ENCODE data around the gene EPHB3. TPM values are rescaled to one million over a fixed set of nuclear protein-coding genes. Genes with fewer than 3 reads are reported as not detected.

The EPHB3 gene
- total and polyA plus RNA-seq, 2 of the 4 experiments (the other 2 are of a cell fraction): 0.72 to 2.9 TPM

GRCh38 chr3:184572633-184573270 lies 11.2 kb downstream of the EPHB3 start:
- peaks cover 21% of the 10 kb centered on the region for H3K4me1 ChIP-seq (ENCODE audit: control insufficient read depth, insufficient read depth, low read length)
- in situ Hi-C loops (cut with MboI; ENCODE audit: low sequenced_read_pairs) (no loop called here), intact Hi-C loops (cut with micrococcal nuclease) (no loop called here), dilution Hi-C loops (cut with HindIII; ENCODE audit: low sequenced_read_pairs, unreplicated experiment) (no loop called here)
- no peak overlapping the region for H2AK5ac ChIP-seq (ENCODE audit: low read depth, low read length)
- H4K20me1 ChIP-seq (ENCODE audit: insufficient read depth, low read length): no peaks in the 10 kb centered on the region
- no peak overlapping the region for H2BK15ac ChIP-seq (ENCODE audit: low read depth, low read length)
- H3K18ac ChIP-seq (ENCODE audit: low read depth, low read length): no peak overlapping the region
- no peak overlapping the region for H3K23ac ChIP-seq (ENCODE audit: low read depth, low read length)
- WGBS, 2 experiments (ENCODE audit: extremely low coverage in 2 of 2, insufficient read length in 1 of 2): 92% methylated on average over 17 of the region's 33 CpGs; no CpG with 5 or more reads in 1 of the 2 experiments
- H3K56ac ChIP-seq (ENCODE audit: extremely low read depth, insufficient read depth, low read length): no peak overlapping the region
- no peak overlapping the region for H3K4ac ChIP-seq (ENCODE audit: low read depth, low read length)
- H4K5ac ChIP-seq (ENCODE audit: low read depth, low read length): no peak overlapping the region
- H3K4me3 ChIP-seq (ENCODE audit: insufficient read depth, low read depth, low read length): no peak overlapping the region
- no peak overlapping the region for H4K91ac ChIP-seq (ENCODE audit: insufficient read depth, low read depth, low read length)
- no peaks in the 10 kb centered on the region for H3K27me3 ChIP-seq (ENCODE audit: control insufficient read depth, insufficient read depth, low read length)
- peaks cover under 1 to 18% of the 10 kb centered on the region in 2 experiments; a peak in 2 of 4 replicates for H3K79me1 ChIP-seq (ENCODE audit: low read depth in 1 of 2, low read length in 2 of 2)
- H2BK120ac ChIP-seq (ENCODE audit: low read depth, low read length): no peak overlapping the region
- H4K8ac ChIP-seq (ENCODE audit: low read depth in 2 of 2, low read length in 2 of 2): no peak overlapping the region
- no peak overlapping the region for H3K27ac ChIP-seq (ENCODE audit: insufficient read depth, low read length)
- no peaks in the 10 kb centered on the region for H3K9me3 ChIP-seq (ENCODE audit: control insufficient read depth, insufficient read depth, low read length)
- H2BK5ac ChIP-seq (ENCODE audit: low read depth, low read length, poor library complexity, severe bottlenecking): no peak overlapping the region
- H3K9ac ChIP-seq (ENCODE audit: low read depth, low read length): no peak overlapping the region
- no peak overlapping the region for H2BK20ac ChIP-seq (ENCODE audit: low read depth, low read length)
- no peak overlapping the region for H2AK9ac ChIP-seq (replicated peaks; ENCODE audit: low read depth, low read length, poor library complexity)
- no peak overlapping the region for H3K14ac ChIP-seq (replicated peaks; ENCODE audit: low read depth, low read length)
- no TSS peak for BruUV-seq (replicated peaks)
- no peak for DNase-seq
- ChIA-PET CTCF (interaction anchor here (1.3 kb wide), 1 partner anchor 154 kb away, joined by 8 read pairs; no protein-coding TSS in a partner anchor), POLR2A (ENCODE audit: unreplicated experiment) (no interaction called here)
- peaks cover 43% of the 10 kb centered on the region; the same call in 1 of the 2 replicates for H3K36me3 ChIP-seq (ENCODE audit: control insufficient read depth, insufficient read depth, low read length)
- no peak for TF ChIP-seq SMC3 (IDR thresholded peaks at IDR 0.05; ENCODE audit: low read depth, low read length)
- TF ChIP-seq, protein P1, sequence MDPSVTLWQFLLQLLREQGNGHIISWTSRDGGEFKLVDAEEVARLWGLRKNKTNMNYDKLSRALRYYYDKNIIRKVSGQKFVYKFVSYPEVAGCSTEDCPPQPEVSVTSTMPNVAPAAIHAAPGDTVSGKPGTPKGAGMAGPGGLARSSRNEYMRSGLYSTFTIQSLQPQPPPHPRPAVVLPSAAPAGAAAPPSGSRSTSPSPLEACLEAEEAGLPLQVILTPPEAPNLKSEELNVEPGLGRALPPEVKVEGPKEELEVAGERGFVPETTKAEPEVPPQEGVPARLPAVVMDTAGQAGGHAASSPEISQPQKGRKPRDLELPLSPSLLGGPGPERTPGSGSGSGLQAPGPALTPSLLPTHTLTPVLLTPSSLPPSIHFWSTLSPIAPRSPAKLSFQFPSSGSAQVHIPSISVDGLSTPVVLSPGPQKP (IDR thresholded peaks at IDR 0.05; ENCODE audit: borderline replicate concordance, low read depth, low read length): no peak
- no peak for TF ChIP-seq CEBPB (IDR thresholded peaks at IDR 0.05; ENCODE audit: low read depth, low read length)
- TF ChIP-seq FOS (IDR thresholded peaks at IDR 0.05; ENCODE audit: low read depth, low read length): no peak
- TF ChIP-seq MAFK (IDR thresholded peaks at IDR 0.05; ENCODE audit: low read depth, low read length): no peak
- no peak for TF ChIP-seq BHLHE40 (IDR thresholded peaks at IDR 0.05; ENCODE audit: low read depth, low read length)
- TF ChIP-seq MAZ (IDR thresholded peaks at IDR 0.05; ENCODE audit: borderline replicate concordance, low read depth, low read length): no peak
- TF ChIP-seq POLR2A (IDR thresholded peaks at IDR 0.05; ENCODE audit: low read depth, low read length): no peak
- H3K4me2 ChIP-seq (ENCODE audit: low read depth, low read length): no peak overlapping the region
- H2AFZ ChIP-seq (replicated peaks; ENCODE audit: low read length, poor library complexity): no peak overlapping the region
- H3K9me1 ChIP-seq (ENCODE audit: insufficient read depth, low read length): peaks cover 11% of the 10 kb centered on the region
- ATAC-seq (ENCODE audit: low read depth): no peak
